Panc1 (cell line): ENCODE results near the gene CDKAL1. TPM values are rescaled to one million over a fixed set of nuclear protein-coding genes. Genes with fewer than 3 reads are reported as not detected.

Source experiments
- ATAC-seq: fragments of 200-7000 bp; cut with Tn5 transposase; 2 replicates; pipeline ENCODE4 v1.9.1; 2020; ENCODE audit warnings: mild to moderate bottlenecking, moderate library complexity
- BruUV-seq: library from RNA; stranded (reverse); fragments of 400-500 nt; replicated peaks from 2 replicates; lab custom pipeline; 2021; lab: Mats Ljungman, UMichigan
- CTCF ChIA-PET: fragments of 300-600 bp; sonication (Branson Sonifier 250); formaldehyde crosslinking; loops from one replicate; lab custom pipeline; 2022; ENCODE audit warnings: antibody characterized with exemption; lab: Charles Lee
- POLR2A ChIA-PET: fragments of 300-600 bp; sonication (Branson Sonifier 250); formaldehyde crosslinking; loops from one replicate; lab custom pipeline; 2022; ENCODE audit warnings: antibody characterized with exemption; lab: Charles Lee
- DNase-seq: peaks from one replicate; pipeline ENCODE4 v3.0.0-alpha.2; 2010; ENCODE audit warnings: low read depth, low spot score
- H3K27ac ChIP-seq: 2 replicates; pipeline ENCODE4 v1.5.1; 2011; ENCODE audit warnings: mild to moderate bottlenecking, low read length, inconsistent platforms
- H3K27me3 ChIP-seq: fragments of 200-500 bp; sonication (Bioruptor generic); 2 replicates; pipeline ENCODE4 v1.6.0; 2014; ENCODE audit warnings: low read length, inconsistent platforms; ENCODE audit not compliant: control insufficient read depth, insufficient read depth
- H3K36me3 ChIP-seq: fragments of 200-500 bp; sonication (Bioruptor generic); 2 replicates; pipeline ENCODE4 v1.5.1; 2014; ENCODE audit warnings: inconsistent platforms, mild to moderate bottlenecking, low read length, moderate library complexity; ENCODE audit not compliant: control insufficient read depth, insufficient read depth
- H3K4me1 ChIP-seq: 2 replicates; pipeline ENCODE4 v1.5.1; 2011; ENCODE audit warnings: inconsistent platforms, mild to moderate bottlenecking, low read length, moderate library complexity; ENCODE audit not compliant: control insufficient read depth, insufficient read depth
- H3K4me3 ChIP-seq, 2 experiments: 2 replicates each; pipeline ENCODE4 v1.5.1; 2011 to 2012; ENCODE audit warnings: low read depth in 2 of 2, low read length in 2 of 2, mild to moderate bottlenecking in 2 of 2, inconsistent platforms in 1 of 2, moderate library complexity in 1 of 2
- H3K9me3 ChIP-seq: fragments of 200-500 bp; sonication (Bioruptor generic); 2 replicates; pipeline ENCODE4 v1.5.1; 2014; ENCODE audit warnings: low read depth, mild to moderate bottlenecking, inconsistent platforms, low read length, moderate library complexity; ENCODE audit not compliant: control insufficient read depth, insufficient read depth
- POLR2AphosphoS5 ChIP-seq: IDR thresholded peaks from 2 replicates; pipeline ENCODE4 v1.6.1; 2012; ENCODE audit warnings: mild to moderate bottlenecking, low read depth, low read length, moderate library complexity
- REST ChIP-seq, 2 experiments: IDR thresholded peaks; 2 replicates each; pipeline ENCODE4 v1.6.1; 2011 to 2012; ENCODE audit warnings: low read depth in 2 of 2, control low read depth in 1 of 2, low read length in 1 of 2, mild to moderate bottlenecking in 1 of 2, moderate library complexity in 1 of 2; ENCODE audit not compliant: insufficient read depth in 1 of 2
- SIN3A ChIP-seq: IDR thresholded peaks from 2 replicates; pipeline ENCODE4 v1.6.1; 2012; ENCODE audit warnings: low read depth, mild to moderate bottlenecking, low read length, moderate library complexity, borderline replicate concordance; ENCODE audit not compliant: insufficient read depth
- TCF7L2 ChIP-seq: IDR thresholded peaks from 2 replicates; pipeline ENCODE4 v1.6.1; 2011; ENCODE audit warnings: mild to moderate bottlenecking, low read depth, low read length, inconsistent platforms
- in situ Hi-C: cut with HindIII; loops from 2 replicates; pipeline ENCODE4 v1.10.0; 2016; ENCODE audit warnings: low sequenced_read_pairs, low pct_unique_long_range_greater_than_20kb
- intact Hi-C: fragments of 100-400 bp; cut with micrococcal nuclease; formaldehyde crosslinking; loops from one replicate; pipeline ENCODE4 v1.10.0; 2022; ENCODE audit not compliant: unreplicated experiment
- total RNA-seq: library from RNA; stranded (reverse); gene quantifications from one replicate; pipeline ENCODE4 v1.2.1, GENCODE V29; 2021; ENCODE audit not compliant: unreplicated experiment
- TF ChIP-seq, protein P1 (sequence below): fragments of 450-650 bp; IDR thresholded peaks from 2 replicates; pipeline ENCODE4 v1.5.1; 2017; ENCODE audit warnings: mild to moderate bottlenecking

Gene CDKAL1
- total RNA-seq, 1 experiment from 2014 or later, result 14.5 TPM

- Histone ChIP-seq H3K27me3 (no peaks in the 10 kb centered on the region), H3K4me1 (no peaks in the 10 kb centered on the region), H3K9me3 (no peaks in the 10 kb centered on the region), H3K4me3 (no peak overlapping the region), H3K27ac (no peak overlapping the region), H3K36me3 (no peaks in the 10 kb centered on the region)
- ATAC-seq, result no peak
- no peak for DNase-seq
- CTCF ChIA-PET, result no interaction called here
- in situ Hi-C loops (no loop called here), intact Hi-C loops (no loop called here)
- no TSS peak for BruUV-seq
- TF ChIP-seq, protein P1, sequence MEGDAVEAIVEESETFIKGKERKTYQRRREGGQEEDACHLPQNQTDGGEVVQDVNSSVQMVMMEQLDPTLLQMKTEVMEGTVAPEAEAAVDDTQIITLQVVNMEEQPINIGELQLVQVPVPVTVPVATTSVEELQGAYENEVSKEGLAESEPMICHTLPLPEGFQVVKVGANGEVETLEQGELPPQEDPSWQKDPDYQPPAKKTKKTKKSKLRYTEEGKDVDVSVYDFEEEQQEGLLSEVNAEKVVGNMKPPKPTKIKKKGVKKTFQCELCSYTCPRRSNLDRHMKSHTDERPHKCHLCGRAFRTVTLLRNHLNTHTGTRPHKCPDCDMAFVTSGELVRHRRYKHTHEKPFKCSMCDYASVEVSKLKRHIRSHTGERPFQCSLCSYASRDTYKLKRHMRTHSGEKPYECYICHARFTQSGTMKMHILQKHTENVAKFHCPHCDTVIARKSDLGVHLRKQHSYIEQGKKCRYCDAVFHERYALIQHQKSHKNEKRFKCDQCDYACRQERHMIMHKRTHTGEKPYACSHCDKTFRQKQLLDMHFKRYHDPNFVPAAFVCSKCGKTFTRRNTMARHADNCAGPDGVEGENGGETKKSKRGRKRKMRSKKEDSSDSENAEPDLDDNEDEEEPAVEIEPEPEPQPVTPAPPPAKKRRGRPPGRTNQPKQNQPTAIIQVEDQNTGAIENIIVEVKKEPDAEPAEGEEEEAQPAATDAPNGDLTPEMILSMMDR, result no peak
- TF ChIP-seq SIN3A (no peak), TCF7L2 (no peak)
- POLR2A ChIA-PET, result no interaction called here
These were observed 303.9 kb downstream of the CDKAL1 start for GRCh38 chr6:20838113-20838512.

- CTCF ChIA-PET, result no interaction called here
- BruUV-seq, result no TSS peak
These were observed 305.4 kb downstream of the CDKAL1 start for GRCh38 chr6:20839630-20840029.

DNA sequence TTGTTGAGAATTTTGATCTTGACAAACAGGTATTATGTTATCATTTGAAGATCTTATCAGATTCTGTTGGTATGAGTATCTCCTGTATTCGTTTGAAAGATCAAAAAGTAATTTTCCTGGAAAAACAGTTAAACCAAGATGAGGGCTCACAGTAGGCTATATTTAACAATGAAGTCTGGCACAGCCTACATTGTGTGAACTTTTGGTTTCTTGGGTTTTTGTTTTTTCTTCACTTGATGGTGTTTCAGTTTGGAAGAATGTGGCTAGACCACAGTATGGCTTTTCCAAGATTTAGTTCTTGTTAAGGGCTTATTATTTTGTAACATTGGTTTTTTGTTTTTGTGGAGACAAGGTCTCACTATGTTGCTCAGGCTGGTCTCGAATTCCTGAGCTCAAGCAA is 306.4 kb downstream of the CDKAL1 start:
- no peak overlapping the region for H3K4me3 ChIP-seq
- POLR2A ChIA-PET, result no interaction called here
- no peaks in the 10 kb centered on the region for H3K9me3 ChIP-seq
- no peak overlapping the region for H3K27ac ChIP-seq
- no peak for ATAC-seq
- intact Hi-C loops, result no loop called here
- CTCF ChIA-PET, result no interaction called here
- H3K36me3 ChIP-seq, result no peaks in the 10 kb centered on the region
- no peak for TF ChIP-seq POLR2AphosphoS5
- TF ChIP-seq REST (IDR thresholded peaks at IDR 0.05; ENCODE audit: insufficient read depth in 1 of 2, low read depth in 2 of 2, low read length in 1 of 2), result no peak
- TF ChIP-seq SIN3A, result no peak
- TF ChIP-seq, protein P1, result no peak
- no peak for TF ChIP-seq TCF7L2
- in situ Hi-C loops, result no loop called here
- no peaks in the 10 kb centered on the region for H3K27me3 ChIP-seq
- DNase-seq, result no peak
- no TSS peak for BruUV-seq
- no peaks in the 10 kb centered on the region for H3K4me1 ChIP-seq

More at GRCh38 chr6:20839630-20840029, 305.4 kb downstream of the CDKAL1 start:
- intact Hi-C loops, result no loop called here
- Histone ChIP-seq H3K4me1 (no peaks in the 10 kb centered on the region), H3K27me3 (no peaks in the 10 kb centered on the region), H3K27ac (no peak overlapping the region), H3K9me3 (no peaks in the 10 kb centered on the region), H3K36me3 (no peaks in the 10 kb centered on the region), H3K4me3 (no peak overlapping the region)
- TF ChIP-seq SIN3A, result no peak
- TF ChIP-seq, protein P1, result peak; percentile 19; the same call in 1 of the 2 replicates
- POLR2A ChIA-PET, result interaction anchor here (0.6 kb wide), 1 partner anchor 263 kb away, joined by 3 read pairs; no protein-coding TSS in a partner anchor
- ATAC-seq (no peak), DNase-seq (no peak)
- in situ Hi-C loops, result no loop called here
